Measurements from ENCODE around the gene TUG1. TPM values are rescaled to one million over a fixed set of nuclear protein-coding genes. Genes with fewer than 3 reads are reported as not detected.

The TUG1 gene
- polyA plus RNA-seq, 3 donors: 9.9 to 81.3 (median 13.9) TPM

- WGBS (ENCODE audit: insufficient coverage): over 99% methylated on average over 13 of the region's 16 CpGs
- Histone ChIP-seq H3K36me3 (replicated peaks in 1 of 2; ENCODE audit: control insufficient read depth in 1 of 2, insufficient read depth in 2 of 2, low read length in 2 of 2) (peaks cover 82 to 98% of the 10 kb centered on the region in 2 donors), H3K4me3 (replicated peaks in 1 of 3; ENCODE audit: low read depth in 2 of 3, low read length in 3 of 3) (no peak overlapping the region), H4K20me1 (ENCODE audit: insufficient read depth, low read length) (no peaks in the 10 kb centered on the region), H3K4me2 (replicated peaks; ENCODE audit: extremely low read depth, low read length, poor library complexity, severe bottlenecking) (no peak overlapping the region), H3K9ac (ENCODE audit: insufficient read depth, low read length, poor library complexity, severe bottlenecking) (no peak overlapping the region), H3K4me1 (ENCODE audit: control insufficient read depth in 1 of 2, insufficient read depth in 2 of 2, low read length in 2 of 2) (no peaks in the 10 kb centered on the region), H3K27ac (ENCODE audit: low read depth in 1 of 2, low read length in 2 of 2) (no peak overlapping the region), H3K79me2 (ENCODE audit: insufficient read depth, low read length) (no peaks in the 10 kb centered on the region), H3K9me3 (replicated peaks in 1 of 2; ENCODE audit: control insufficient read depth in 1 of 2, insufficient read depth in 1 of 2, low read length in 2 of 2) (no peaks in the 10 kb centered on the region), H3K27me3 (ENCODE audit: control insufficient read depth in 2 of 2, insufficient read depth in 2 of 2, low read length in 2 of 2) (no peaks in the 10 kb centered on the region), H2AFZ (ENCODE audit: insufficient read depth, low read depth, low read length, poor library complexity, severe bottlenecking) (no peak overlapping the region)
- Mint-ChIP-seq H3K27me3 (ENCODE audit: low read depth in 3 of 3) (no peaks in the 10 kb centered on the region), H3K4me1 (no peaks in the 10 kb centered on the region), H3K36me3 (peaks cover 91 to 93% of the 10 kb centered on the region in 2 donors), H3K27ac (peak overlapping the region in 1 of 7 donors; percentile 21), H3K9me3 (no peaks in the 10 kb centered on the region), H3K4me3 (no peak overlapping the region)
- TF ChIP-seq CTCF (IDR thresholded peaks at IDR 0.05): no peak
- DNase-seq: no peak
- intact Hi-C loops (cut with micrococcal nuclease): no loop called here
Measured at GRCh38 chr22:30932661-30933060, 36.4 kb upstream of the TUG1 start.

- WGBS (ENCODE audit: insufficient coverage): 96% methylated on average over 7 of the region's 7 CpGs
- no peak for TF ChIP-seq CTCF (IDR thresholded peaks at IDR 0.05)
- Histone ChIP-seq H3K36me3 (replicated peaks in 1 of 2; ENCODE audit: control insufficient read depth in 1 of 2, insufficient read depth in 2 of 2, low read length in 2 of 2) (peaks cover 83 to 98% of the 10 kb centered on the region in 2 donors), H2AFZ (ENCODE audit: insufficient read depth, low read depth, low read length, poor library complexity, severe bottlenecking) (no peak overlapping the region), H3K4me2 (replicated peaks; ENCODE audit: extremely low read depth, low read length, poor library complexity, severe bottlenecking) (no peak overlapping the region), H3K9ac (ENCODE audit: insufficient read depth, low read length, poor library complexity, severe bottlenecking) (no peak overlapping the region), H3K27me3 (ENCODE audit: control insufficient read depth in 2 of 2, insufficient read depth in 2 of 2, low read length in 2 of 2) (no peaks in the 10 kb centered on the region), H3K79me2 (ENCODE audit: insufficient read depth, low read length) (no peaks in the 10 kb centered on the region), H3K9me3 (replicated peaks in 1 of 2; ENCODE audit: control insufficient read depth in 1 of 2, insufficient read depth in 1 of 2, low read length in 2 of 2) (no peaks in the 10 kb centered on the region), H4K20me1 (ENCODE audit: insufficient read depth, low read length) (no peaks in the 10 kb centered on the region), H3K4me1 (ENCODE audit: control insufficient read depth in 1 of 2, insufficient read depth in 2 of 2, low read length in 2 of 2) (no peaks in the 10 kb centered on the region), H3K4me3 (replicated peaks in 1 of 3; ENCODE audit: low read depth in 2 of 3, low read length in 3 of 3) (no peak overlapping the region), H3K27ac (ENCODE audit: low read depth in 1 of 2, low read length in 2 of 2) (no peak overlapping the region)
- intact Hi-C loops (cut with micrococcal nuclease): no loop called here
- Mint-ChIP-seq H3K27me3 (ENCODE audit: low read depth in 3 of 3) (no peaks in the 10 kb centered on the region), H3K27ac (peak overlapping the region in 1 of 7 donors; percentile 3), H3K4me3 (no peak overlapping the region), H3K9me3 (no peaks in the 10 kb centered on the region), H3K4me1 (no peaks in the 10 kb centered on the region), H3K36me3 (peaks cover 90 to 93% of the 10 kb centered on the region in 2 donors)
- DNase-seq: no peak
Measured at GRCh38 chr22:30933457-30933856, 35.6 kb upstream of the TUG1 start.

All from CD14-positive monocyte (primary cell).